ENCODE data around the gene EFNA4. TPM values are rescaled to one million over a fixed set of nuclear protein-coding genes. Genes with fewer than 3 reads are reported as not detected.

Gene EFNA4
- total RNA-seq, 1 experiment from 2014 or later: 22.7 TPM

DNA sequence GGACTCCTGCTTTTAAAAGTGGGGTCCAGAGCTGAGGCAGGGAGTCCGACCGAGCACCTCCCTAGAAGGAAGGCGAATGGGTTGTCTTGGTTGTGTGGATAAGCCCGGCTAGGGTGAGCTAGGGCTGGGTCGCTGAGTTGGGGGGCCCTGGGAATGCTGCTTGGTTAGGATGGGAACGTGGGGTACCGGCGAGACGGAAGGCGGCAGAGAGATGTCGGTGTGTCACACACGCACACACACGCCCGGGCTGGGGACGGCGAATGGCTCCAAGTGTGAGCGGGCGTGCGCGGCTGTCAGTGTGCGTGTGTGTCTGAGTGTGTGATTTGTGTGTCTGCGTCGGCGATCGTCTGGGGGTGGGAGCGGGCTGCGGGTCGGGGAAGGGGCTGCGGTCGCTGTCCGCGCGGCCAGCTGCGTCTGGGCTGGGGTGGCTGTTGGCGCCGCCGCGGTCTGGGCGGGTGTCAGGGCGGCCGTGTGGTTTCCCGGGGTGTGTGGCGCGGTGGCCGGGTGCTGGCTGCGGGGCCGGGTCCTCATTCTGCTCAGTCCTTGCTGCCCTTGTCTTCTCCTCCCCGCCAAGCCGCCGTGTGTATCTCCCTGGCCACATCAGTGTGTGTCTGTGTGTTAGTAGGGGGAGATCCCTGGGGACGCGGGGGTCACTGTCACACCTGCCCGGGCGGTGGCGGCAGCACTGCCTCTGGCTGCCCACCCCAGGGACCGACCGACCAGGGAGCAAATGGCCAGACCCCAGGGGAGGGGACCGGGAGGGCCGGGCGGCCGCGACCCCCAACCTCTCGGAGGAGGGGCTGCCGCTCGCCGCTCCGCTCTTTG, 16.2 kb downstream of the EFNA4 start:
- peaks cover 90% of the 10 kb centered on the region for H3K27me3 Mint-ChIP-seq (ENCODE audit: low read depth)
- ATAC-seq (no peak), DNase-seq (ENCODE audit: low spot score) (no peak)
- TF ChIP-seq ZNF423 (CRISPR knock-in tag; IDR thresholded peaks at IDR 0.05) (peak; percentile 53; the same call in 1 of the 2 replicates), ZNF317 (CRISPR knock-in tag; IDR thresholded peaks at IDR 0.05; ENCODE audit: borderline replicate concordance, low read depth) (0 out of 2 replicates have a peak, but pooled peaks have one; percentile 25), ZNF121 (CRISPR knock-in tag; IDR thresholded peaks at IDR 0.05) (no peak), NFYB (CRISPR knock-in tag; conservative IDR thresholded peaks at IDR 0.05; ENCODE audit: low read depth) (0 out of 2 replicates have a peak, but pooled peaks have one; percentile 4), SP1 (CRISPR knock-in tag; conservative IDR thresholded peaks at IDR 0.05) (no peak)
- H3K9me3 Mint-ChIP-seq: no peaks in the 10 kb centered on the region
- H3K4me1 Mint-ChIP-seq: peaks cover 33% of the 10 kb centered on the region
- H3K36me3 Mint-ChIP-seq: no peaks in the 10 kb centered on the region
- ChIA-PET CTCF (interaction anchor here (0.8 to 7.7 kb wide), 20 partner anchors 9 to 144 kb away, joined by 3 to 109 read pairs (median 8); partner anchors contain the start of genes ADAM15, EFNA4, KRTCAP2 and PMVK), POLR2A (interaction anchor here (1.0 to 1.6 kb wide), 7 partner anchors 8 to 86 kb away, joined by 3 to 10 read pairs (median 5); partner anchors contain the start of genes EFNA4 and LENEP)
- no peak overlapping the region for H3K27ac Mint-ChIP-seq
- peak overlapping the region; percentile 76 for H3K4me3 Mint-ChIP-seq

DNA sequence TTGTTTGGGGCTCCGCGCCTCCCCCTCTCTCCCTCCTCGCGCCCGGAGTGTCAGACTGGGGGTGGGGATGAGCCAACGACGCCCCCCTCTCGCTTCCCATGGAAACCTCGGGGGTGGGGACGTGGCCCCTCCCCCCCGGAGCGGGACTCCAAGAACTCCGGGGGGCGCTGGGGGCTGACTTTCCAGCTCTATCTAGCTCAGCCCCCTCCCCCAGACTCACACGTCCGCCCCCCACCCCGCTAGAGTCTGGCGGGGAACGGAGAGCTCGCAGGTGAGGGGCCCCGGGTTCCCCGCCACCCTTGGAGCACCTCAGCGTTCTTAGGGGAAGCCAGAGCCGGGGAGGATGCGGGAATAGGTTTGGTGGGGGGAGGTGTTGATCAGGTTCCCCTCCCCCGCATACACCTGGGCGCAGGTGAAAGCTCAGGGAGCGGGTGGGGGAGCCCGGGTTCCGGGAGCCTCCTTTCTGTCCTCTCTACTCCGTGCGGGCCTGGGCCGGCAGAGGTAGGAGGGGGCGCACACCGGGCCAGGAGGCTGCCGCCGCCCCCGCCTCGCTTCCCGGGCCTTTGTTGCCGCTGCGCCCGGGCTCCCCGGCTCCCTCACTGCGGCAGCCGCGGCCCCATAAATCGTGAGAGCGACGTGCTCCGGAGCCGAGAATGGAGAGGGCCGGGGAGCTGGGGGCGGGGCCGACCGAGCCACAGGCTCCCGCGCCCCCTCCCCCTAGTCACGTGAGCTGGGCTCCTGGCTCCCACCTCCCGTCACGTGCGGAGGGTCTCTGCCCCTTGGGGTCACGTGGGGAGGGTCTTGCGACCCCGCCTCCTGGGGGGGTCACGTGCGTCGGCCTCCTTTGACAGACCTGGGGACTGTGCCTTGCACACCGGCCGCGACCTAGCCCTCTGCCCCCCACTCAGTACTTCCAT, 17.0 kb downstream of the EFNA4 start:
- no peaks in the 10 kb centered on the region for H3K9me3 Mint-ChIP-seq
- peaks cover 82% of the 10 kb centered on the region for H3K27me3 Mint-ChIP-seq (ENCODE audit: low read depth)
- ChIA-PET POLR2A (interaction anchor here (0.7 to 1.6 kb wide), 11 partner anchors 8 to 110 kb away, joined by 3 to 10 read pairs (median 3); partner anchors contain the start of genes EFNA4, KRTCAP2, LENEP and SHC1), CTCF (interaction anchor here (0.6 to 7.7 kb wide), 27 partner anchors 10 to 261 kb away, joined by 3 to 109 read pairs (median 4); partner anchors contain the start of genes ADAM15, EFNA4, KRTCAP2 and PBXIP1)
- peak overlapping the region; percentile 76 for H3K4me3 Mint-ChIP-seq
- ATAC-seq: peak; percentile 5
- no peaks in the 10 kb centered on the region for H3K36me3 Mint-ChIP-seq
- peaks cover 31% of the 10 kb centered on the region for H3K4me1 Mint-ChIP-seq
- peak; percentile 92 for DNase-seq (ENCODE audit: low spot score)
- no peak overlapping the region for H3K27ac Mint-ChIP-seq
- TF ChIP-seq, protein P1, sequence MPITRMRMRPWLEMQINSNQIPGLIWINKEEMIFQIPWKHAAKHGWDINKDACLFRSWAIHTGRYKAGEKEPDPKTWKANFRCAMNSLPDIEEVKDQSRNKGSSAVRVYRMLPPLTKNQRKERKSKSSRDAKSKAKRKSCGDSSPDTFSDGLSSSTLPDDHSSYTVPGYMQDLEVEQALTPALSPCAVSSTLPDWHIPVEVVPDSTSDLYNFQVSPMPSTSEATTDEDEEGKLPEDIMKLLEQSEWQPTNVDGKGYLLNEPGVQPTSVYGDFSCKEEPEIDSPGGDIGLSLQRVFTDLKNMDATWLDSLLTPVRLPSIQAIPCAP (CRISPR knock-in tag; IDR thresholded peaks at IDR 0.05): no peak
- TF ChIP-seq, protein P2, sequence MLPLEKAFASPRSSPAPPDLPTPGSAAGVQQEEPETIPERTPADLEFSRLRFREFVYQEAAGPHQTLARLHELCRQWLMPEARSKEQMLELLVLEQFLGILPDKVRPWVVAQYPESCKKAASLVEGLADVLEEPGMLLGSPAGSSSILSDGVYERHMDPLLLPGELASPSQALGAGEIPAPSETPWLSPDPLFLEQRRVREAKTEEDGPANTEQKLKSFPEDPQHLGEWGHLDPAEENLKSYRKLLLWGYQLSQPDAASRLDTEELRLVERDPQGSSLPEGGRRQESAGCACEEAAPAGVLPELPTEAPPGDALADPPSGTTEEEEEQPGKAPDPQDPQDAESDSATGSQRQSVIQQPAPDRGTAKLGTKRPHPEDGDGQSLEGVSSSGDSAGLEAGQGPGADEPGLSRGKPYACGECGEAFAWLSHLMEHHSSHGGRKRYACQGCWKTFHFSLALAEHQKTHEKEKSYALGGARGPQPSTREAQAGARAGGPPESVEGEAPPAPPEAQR (CRISPR knock-in tag; IDR thresholded peaks at IDR 0.05): no peak
- TF ChIP-seq, protein P3, sequence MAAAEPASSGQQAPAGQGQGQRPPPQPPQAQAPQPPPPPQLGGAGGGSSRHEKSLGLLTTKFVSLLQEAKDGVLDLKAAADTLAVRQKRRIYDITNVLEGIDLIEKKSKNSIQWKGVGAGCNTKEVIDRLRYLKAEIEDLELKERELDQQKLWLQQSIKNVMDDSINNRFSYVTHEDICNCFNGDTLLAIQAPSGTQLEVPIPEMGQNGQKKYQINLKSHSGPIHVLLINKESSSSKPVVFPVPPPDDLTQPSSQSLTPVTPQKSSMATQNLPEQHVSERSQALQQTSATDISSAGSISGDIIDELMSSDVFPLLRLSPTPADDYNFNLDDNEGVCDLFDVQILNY (CRISPR knock-in tag; IDR thresholded peaks at IDR 0.05): peak; percentile 80
- TF ChIP-seq ATF1 (CRISPR knock-in tag; IDR thresholded peaks at IDR 0.05) (no peak), SP1 (CRISPR knock-in tag; conservative IDR thresholded peaks at IDR 0.05) (peak; percentile 92), ZNF219 (CRISPR knock-in tag; IDR thresholded peaks at IDR 0.05; ENCODE audit: borderline replicate concordance) (no peak), NFE2L1 (CRISPR knock-in tag; IDR thresholded peaks at IDR 0.05) (peak; percentile 13; the same call in 1 of the 2 replicates), OVOL2 (CRISPR knock-in tag; IDR thresholded peaks at IDR 0.05; ENCODE audit: borderline replicate concordance) (no peak), ZNF396 (CRISPR knock-in tag; IDR thresholded peaks at IDR 0.05; ENCODE audit: borderline replicate concordance) (no peak), ZNF232 (CRISPR knock-in tag; IDR thresholded peaks at IDR 0.05) (no peak), NFATC4 (CRISPR knock-in tag; IDR thresholded peaks at IDR 0.05) (no peak), NR3C1 (CRISPR knock-in tag; conservative IDR thresholded peaks at IDR 0.05; ENCODE audit: low read depth) (no peak), ZNF423 (CRISPR knock-in tag; IDR thresholded peaks at IDR 0.05) (no peak), ETV6 (CRISPR knock-in tag; IDR thresholded peaks at IDR 0.05) (peak; percentile 71; the same call in 1 of the 2 replicates), TP53 (CRISPR knock-in tag; IDR thresholded peaks at IDR 0.05) (0 out of 2 replicates have a peak, but pooled peaks have one; percentile 79), PRRX2 (CRISPR knock-in tag; IDR thresholded peaks at IDR 0.05) (no peak), ZNF138 (CRISPR knock-in tag; conservative IDR thresholded peaks at IDR 0.05) (no peak)
- TF ChIP-seq, protein P4, sequence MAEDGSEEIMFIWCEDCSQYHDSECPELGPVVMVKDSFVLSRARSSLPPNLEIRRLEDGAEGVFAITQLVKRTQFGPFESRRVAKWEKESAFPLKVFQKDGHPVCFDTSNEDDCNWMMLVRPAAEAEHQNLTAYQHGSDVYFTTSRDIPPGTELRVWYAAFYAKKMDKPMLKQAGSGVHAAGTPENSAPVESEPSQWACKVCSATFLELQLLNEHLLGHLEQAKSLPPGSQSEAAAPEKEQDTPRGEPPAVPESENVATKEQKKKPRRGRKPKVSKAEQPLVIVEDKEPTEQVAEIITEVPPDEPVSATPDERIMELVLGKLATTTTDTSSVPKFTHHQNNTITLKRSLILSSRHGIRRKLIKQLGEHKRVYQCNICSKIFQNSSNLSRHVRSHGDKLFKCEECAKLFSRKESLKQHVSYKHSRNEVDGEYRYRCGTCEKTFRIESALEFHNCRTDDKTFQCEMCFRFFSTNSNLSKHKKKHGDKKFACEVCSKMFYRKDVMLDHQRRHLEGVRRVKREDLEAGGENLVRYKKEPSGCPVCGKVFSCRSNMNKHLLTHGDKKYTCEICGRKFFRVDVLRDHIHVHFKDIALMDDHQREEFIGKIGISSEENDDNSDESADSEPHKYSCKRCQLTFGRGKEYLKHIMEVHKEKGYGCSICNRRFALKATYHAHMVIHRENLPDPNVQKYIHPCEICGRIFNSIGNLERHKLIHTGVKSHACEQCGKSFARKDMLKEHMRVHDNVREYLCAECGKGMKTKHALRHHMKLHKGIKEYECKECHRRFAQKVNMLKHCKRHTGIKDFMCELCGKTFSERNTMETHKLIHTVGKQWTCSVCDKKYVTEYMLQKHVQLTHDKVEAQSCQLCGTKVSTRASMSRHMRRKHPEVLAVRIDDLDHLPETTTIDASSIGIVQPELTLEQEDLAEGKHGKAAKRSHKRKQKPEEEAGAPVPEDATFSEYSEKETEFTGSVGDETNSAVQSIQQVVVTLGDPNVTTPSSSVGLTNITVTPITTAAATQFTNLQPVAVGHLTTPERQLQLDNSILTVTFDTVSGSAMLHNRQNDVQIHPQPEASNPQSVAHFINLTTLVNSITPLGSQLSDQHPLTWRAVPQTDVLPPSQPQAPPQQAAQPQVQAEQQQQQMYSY (CRISPR knock-in tag; IDR thresholded peaks at IDR 0.05): no peak
- TF ChIP-seq, protein P5, sequence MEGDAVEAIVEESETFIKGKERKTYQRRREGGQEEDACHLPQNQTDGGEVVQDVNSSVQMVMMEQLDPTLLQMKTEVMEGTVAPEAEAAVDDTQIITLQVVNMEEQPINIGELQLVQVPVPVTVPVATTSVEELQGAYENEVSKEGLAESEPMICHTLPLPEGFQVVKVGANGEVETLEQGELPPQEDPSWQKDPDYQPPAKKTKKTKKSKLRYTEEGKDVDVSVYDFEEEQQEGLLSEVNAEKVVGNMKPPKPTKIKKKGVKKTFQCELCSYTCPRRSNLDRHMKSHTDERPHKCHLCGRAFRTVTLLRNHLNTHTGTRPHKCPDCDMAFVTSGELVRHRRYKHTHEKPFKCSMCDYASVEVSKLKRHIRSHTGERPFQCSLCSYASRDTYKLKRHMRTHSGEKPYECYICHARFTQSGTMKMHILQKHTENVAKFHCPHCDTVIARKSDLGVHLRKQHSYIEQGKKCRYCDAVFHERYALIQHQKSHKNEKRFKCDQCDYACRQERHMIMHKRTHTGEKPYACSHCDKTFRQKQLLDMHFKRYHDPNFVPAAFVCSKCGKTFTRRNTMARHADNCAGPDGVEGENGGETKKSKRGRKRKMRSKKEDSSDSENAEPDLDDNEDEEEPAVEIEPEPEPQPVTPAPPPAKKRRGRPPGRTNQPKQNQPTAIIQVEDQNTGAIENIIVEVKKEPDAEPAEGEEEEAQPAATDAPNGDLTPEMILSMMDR (IDR thresholded peaks at IDR 0.05): no peak
- TF ChIP-seq, protein P6, sequence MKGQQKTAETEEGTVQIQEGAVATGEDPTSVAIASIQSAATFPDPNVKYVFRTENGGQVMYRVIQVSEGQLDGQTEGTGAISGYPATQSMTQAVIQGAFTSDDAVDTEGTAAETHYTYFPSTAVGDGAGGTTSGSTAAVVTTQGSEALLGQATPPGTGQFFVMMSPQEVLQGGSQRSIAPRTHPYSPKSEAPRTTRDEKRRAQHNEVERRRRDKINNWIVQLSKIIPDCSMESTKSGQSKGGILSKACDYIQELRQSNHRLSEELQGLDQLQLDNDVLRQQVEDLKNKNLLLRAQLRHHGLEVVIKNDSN (CRISPR knock-in tag; IDR thresholded peaks at IDR 0.05): peak; percentile 100

Data from WTC11 (cell line).